ENCODE data around the gene TCL1A. TPM values are rescaled to one million over a fixed set of nuclear protein-coding genes. Genes with fewer than 3 reads are reported as not detected.

The TCL1A gene
- total and polyA plus RNA-seq, 9 of the 15 experiments (the other 6 are each of a cell fraction or from before 2014, with no cell fraction given): 0.10 to 0.11 TPM; not detected in 7

DNA sequence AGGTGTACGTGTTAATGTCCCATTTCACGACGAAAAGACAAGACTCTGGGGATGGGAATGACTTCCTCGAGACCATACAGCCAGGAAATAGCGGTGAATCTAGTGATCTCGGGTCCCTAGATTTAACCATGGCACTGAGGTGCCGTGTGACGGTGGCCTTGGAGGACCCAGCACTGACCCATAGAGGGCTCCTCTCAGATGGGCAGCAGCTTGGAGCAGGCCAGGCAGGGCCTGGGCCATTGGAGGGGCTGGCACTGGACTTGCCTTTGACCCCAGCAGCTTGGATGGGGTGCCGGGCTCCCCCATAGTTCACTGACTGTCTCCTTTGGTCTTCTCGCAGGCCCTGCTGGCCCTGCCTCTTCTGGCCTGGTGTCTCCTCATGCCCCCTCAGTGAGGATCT is 22.3 kb downstream of the TCL1A start:
- Histone ChIP-seq H3K36me3 (ENCODE audit: control insufficient read depth, insufficient read depth, low read length) (no peaks in the 10 kb centered on the region), H3K79me2 (ENCODE audit: control insufficient read depth, insufficient read depth, low read length) (no peaks in the 10 kb centered on the region), H3K9me1 (ENCODE audit: control insufficient read depth, insufficient read depth, low read length) (no peaks in the 10 kb centered on the region), H3K9ac (ENCODE audit: insufficient read depth in 1 of 2, low read depth in 2 of 2, low read length in 2 of 2) (no peak overlapping the region), H3K9me3 (replicated peaks; ENCODE audit: control insufficient read depth, insufficient read depth, low read depth, low read length) (no peaks in the 10 kb centered on the region), H3K4me1 (replicated peaks in 1 of 2; ENCODE audit: control insufficient read depth in 2 of 2, insufficient read depth in 2 of 2, low read length in 2 of 2) (peaks cover 0 to 2% of the 10 kb centered on the region in 2 experiments; a peak in 2 of 5 replicates), H4K20me1 (replicated peaks; ENCODE audit: control insufficient read depth, insufficient read depth, low read length) (no peaks in the 10 kb centered on the region), H3K27ac (ENCODE audit: extremely low read depth, low read depth, low read length) (no peak overlapping the region), H3K27me3 (ENCODE audit: control insufficient read depth in 2 of 2, insufficient read depth in 2 of 2, low read length in 2 of 2) (peaks cover 0 to 33% of the 10 kb centered on the region in 2 experiments; a peak in 3 of 5 replicates), H3K4me2 (ENCODE audit: insufficient read depth, low read length) (no peak overlapping the region), H3K4me3 (no peak overlapping the region), H2AFZ (ENCODE audit: low read depth, low read length) (no peak overlapping the region)
- CTCF ChIA-PET (ENCODE audit: low intra/inter-chr PET ratio): no interaction called here
- no TSS peak for BruUV-seq (replicated peaks)
- intact Hi-C loops (cut with micrococcal nuclease) (no loop called here), in situ Hi-C loops (cut with MboI) (no loop called here)
- DNase-seq (ENCODE audit: extremely low read depth in 1 of 4, low spot score in 3 of 4) (no peak), FAIRE-seq (no peak), ATAC-seq (no peak)
- POLR2A ChIA-PET: no interaction called here
- TF ChIP-seq, protein P1, sequence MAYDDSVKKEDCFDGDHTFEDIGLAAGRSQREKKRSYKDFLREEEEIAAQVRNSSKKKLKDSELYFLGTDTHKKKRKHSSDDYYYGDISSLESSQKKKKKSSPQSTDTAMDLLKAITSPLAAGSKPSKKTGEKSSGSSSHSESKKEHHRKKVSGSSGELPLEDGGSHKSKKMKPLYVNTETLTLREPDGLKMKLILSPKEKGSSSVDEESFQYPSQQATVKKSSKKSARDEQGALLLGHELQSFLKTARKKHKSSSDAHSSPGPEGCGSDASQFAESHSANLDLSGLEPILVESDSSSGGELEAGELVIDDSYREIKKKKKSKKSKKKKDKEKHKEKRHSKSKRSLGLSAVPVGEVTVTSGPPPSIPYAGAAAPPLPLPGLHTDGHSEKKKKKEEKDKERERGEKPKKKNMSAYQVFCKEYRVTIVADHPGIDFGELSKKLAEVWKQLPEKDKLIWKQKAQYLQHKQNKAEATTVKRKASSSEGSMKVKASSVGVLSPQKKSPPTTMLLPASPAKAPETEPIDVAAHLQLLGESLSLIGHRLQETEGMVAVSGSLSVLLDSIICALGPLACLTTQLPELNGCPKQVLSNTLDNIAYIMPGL (CRISPR knock-in tag; IDR thresholded peaks at IDR 0.05): no peak
- TF ChIP-seq FIP1L1 (IDR thresholded peaks at IDR 0.05; ENCODE audit: low read depth, low read length, poor library complexity, severe bottlenecking) (no peak), ZNF79 (CRISPR knock-in tag; IDR thresholded peaks at IDR 0.05; ENCODE audit: low read depth) (no peak), SETDB1 (IDR thresholded peaks at IDR 0.05; ENCODE audit: low read length) (no peak), KLF6 (CRISPR knock-in tag; IDR thresholded peaks at IDR 0.05; ENCODE audit: borderline replicate concordance) (no peak), NR2F6 (CRISPR knock-in tag; IDR thresholded peaks at IDR 0.05) (no peak), ADNP (tag; IDR thresholded peaks at IDR 0.05) (no peak), TARDBP (IDR thresholded peaks at IDR 0.05) (no peak), RBM39 (optimal IDR thresholded peaks at IDR 0.05; ENCODE audit: low read depth, low read length) (no peak)
- TF ChIP-seq, protein P2, sequence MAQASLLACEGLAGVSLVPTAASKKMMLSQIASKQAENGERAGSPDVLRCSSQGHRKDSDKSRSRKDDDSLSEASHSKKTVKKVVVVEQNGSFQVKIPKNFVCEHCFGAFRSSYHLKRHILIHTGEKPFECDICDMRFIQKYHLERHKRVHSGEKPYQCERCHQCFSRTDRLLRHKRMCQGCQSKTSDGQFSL (CRISPR knock-in tag; IDR thresholded peaks at IDR 0.05): no peak
- TF ChIP-seq, protein P2 (tag; IDR thresholded peaks at IDR 0.05): no peak
- TF ChIP-seq, protein P3, sequence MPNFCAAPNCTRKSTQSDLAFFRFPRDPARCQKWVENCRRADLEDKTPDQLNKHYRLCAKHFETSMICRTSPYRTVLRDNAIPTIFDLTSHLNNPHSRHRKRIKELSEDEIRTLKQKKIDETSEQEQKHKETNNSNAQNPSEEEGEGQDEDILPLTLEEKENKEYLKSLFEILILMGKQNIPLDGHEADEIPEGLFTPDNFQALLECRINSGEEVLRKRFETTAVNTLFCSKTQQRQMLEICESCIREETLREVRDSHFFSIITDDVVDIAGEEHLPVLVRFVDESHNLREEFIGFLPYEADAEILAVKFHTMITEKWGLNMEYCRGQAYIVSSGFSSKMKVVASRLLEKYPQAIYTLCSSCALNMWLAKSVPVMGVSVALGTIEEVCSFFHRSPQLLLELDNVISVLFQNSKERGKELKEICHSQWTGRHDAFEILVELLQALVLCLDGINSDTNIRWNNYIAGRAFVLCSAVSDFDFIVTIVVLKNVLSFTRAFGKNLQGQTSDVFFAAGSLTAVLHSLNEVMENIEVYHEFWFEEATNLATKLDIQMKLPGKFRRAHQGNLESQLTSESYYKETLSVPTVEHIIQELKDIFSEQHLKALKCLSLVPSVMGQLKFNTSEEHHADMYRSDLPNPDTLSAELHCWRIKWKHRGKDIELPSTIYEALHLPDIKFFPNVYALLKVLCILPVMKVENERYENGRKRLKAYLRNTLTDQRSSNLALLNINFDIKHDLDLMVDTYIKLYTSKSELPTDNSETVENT (CRISPR knock-in tag; IDR thresholded peaks at IDR 0.05): no peak
- 0% methylated on average over 5 of the region's 10 CpGs for WGBS (ENCODE audit: insufficient coverage, low coverage, missing lambda C conversion rate)
